SJSA1 (cell line): ENCODE data around the gene GIPR. TPM values are rescaled to one million over a fixed set of nuclear protein-coding genes. Genes with fewer than 3 reads are reported as not detected.
"Not testable (repeated sequence)": the region's sequence is repeated elsewhere in the genome, so short reads cannot be mapped to it uniquely, and the experiment has no call there.

ENCODE experiments used
- DNase-seq, 2 experiments: peaks; one replicate each; pipeline ENCODE4 v3.0.0-alpha.2; 2015 to 2020; ENCODE audit warnings: low spot score in 2 of 2, low read depth in 1 of 2
- H3K27ac ChIP-seq: fragments of 250-450 bp; sonication (Bioruptor Pico); 2 replicates; pipeline ENCODE4 v1.5.1; 2020; ENCODE audit warnings: mild to moderate bottlenecking, moderate library complexity
- H3K27me3 ChIP-seq: fragments of 250-450 bp; sonication (Bioruptor Pico); replicated peaks from 2 replicates; pipeline ENCODE4 v1.5.1; 2020; ENCODE audit warnings: mild to moderate bottlenecking, moderate library complexity
- H3K36me3 ChIP-seq: fragments of 250-450 bp; sonication (Bioruptor Pico); 2 replicates; pipeline ENCODE4 v1.5.1; 2020; ENCODE audit warnings: mild to moderate bottlenecking
- H3K4me1 ChIP-seq: fragments of 250-450 bp; sonication (Bioruptor Pico); replicated peaks from 2 replicates; pipeline ENCODE4 v1.6.1; 2021; ENCODE audit warnings: mild to moderate bottlenecking
- H3K4me3 ChIP-seq: fragments of 250-450 bp; sonication (Bioruptor Pico); 2 replicates; pipeline ENCODE4 v1.5.1; 2020; ENCODE audit warnings: mild to moderate bottlenecking
- H3K9me3 ChIP-seq: fragments of 250-450 bp; sonication (Bioruptor Pico); replicated peaks from 2 replicates; pipeline ENCODE4 v1.5.1; 2020; ENCODE audit warnings: mild to moderate bottlenecking
- total RNA-seq: library from RNA; depleted of rRNA; stranded (reverse); fragments of >200 nt; shearing (Covaris generic); gene quantifications from 2 replicates; pipeline ENCODE4 v1.2.3, GENCODE V29; 2014

The GIPR gene
- total RNA-seq, 1 experiment from 2014 or later: 2.1 TPM

DNA sequence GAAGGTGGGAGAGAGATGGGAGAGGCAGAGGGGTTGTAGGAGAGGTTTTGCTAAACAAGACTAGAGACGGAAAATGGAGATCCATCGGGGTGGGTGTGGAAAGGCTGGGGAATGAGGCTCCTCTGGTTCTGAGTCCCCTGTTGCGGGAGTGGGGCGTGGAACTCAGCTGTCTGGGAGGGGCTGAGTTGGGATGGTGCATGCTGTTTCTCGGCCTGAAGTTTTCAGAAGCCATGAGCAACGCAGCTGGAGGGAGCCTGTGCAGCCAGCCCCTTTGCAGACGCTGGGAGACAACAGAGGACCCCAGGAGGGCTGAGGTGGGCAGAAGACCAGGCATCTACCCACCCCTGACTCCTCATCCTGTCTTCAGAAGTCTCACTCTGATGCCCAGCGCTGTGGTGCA, 7.4 kb upstream of the GIPR start:
- no peaks in the 10 kb centered on the region for H3K9me3 ChIP-seq
- no peaks in the 10 kb centered on the region for H3K27me3 ChIP-seq
- no peaks in the 10 kb centered on the region for H3K36me3 ChIP-seq
- DNase-seq: no peak
- H3K4me1 ChIP-seq: no peaks in the 10 kb centered on the region
- H3K27ac ChIP-seq: no peak overlapping the region
- H3K4me3 ChIP-seq: no peak overlapping the region

DNA sequence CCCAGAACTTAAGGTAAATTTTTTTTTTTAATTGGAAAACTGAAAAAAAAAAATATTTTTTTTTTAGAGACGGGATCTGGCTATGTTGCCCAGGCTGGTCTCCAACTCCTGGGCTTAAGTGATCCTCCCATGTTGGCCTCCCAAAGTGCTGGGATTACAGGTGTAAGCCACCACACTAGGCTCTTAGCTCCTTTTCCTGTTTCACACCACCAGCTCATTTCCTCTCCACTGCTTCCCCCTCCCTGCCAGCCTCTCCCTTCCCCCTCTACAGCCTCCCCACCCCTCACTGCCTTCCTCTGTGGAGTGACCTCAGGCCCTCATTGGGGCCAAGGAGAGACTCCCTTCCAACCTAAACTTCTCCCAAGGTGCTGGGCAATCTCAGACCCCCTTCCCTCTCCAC, 4.2 kb upstream of the GIPR start:
- no peaks in the 10 kb centered on the region for H3K9me3 ChIP-seq
- H3K27ac ChIP-seq: no peak overlapping the region
- no peak overlapping the region for H3K4me3 ChIP-seq
- H3K4me1 ChIP-seq: peaks cover 11% of the 10 kb centered on the region
- DNase-seq: no peak
- H3K27me3 ChIP-seq: no peaks in the 10 kb centered on the region
- no peaks in the 10 kb centered on the region; the same call in 1 of the 2 replicates for H3K36me3 ChIP-seq

DNA sequence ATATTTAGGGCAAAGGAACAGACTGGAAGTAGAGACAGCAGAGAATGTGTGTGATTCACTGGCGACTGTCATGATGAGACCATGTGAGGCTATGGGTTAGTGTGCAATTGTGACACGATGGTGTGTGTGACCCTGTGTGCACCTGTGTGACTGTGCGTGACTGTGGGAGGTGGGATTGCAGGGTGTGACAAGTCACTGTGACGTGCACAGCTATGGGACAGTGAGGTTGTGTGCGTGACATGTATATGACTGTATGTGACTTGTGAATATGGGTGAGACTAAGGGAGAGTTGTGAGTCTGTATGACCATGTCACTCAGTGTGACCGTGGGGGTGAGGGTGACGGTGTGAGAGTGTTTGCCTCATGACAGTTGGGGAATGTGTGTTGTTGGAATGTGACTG, 3.4 kb upstream of the GIPR start:
- Histone ChIP-seq H3K36me3 (no peaks in the 10 kb centered on the region; the same call in 1 of the 2 replicates), H3K4me1 (peaks cover 18% of the 10 kb centered on the region), H3K4me3 (no peak overlapping the region), H3K9me3 (no peaks in the 10 kb centered on the region), H3K27ac (no peak overlapping the region), H3K27me3 (no peaks in the 10 kb centered on the region)
- no peak for DNase-seq

DNA sequence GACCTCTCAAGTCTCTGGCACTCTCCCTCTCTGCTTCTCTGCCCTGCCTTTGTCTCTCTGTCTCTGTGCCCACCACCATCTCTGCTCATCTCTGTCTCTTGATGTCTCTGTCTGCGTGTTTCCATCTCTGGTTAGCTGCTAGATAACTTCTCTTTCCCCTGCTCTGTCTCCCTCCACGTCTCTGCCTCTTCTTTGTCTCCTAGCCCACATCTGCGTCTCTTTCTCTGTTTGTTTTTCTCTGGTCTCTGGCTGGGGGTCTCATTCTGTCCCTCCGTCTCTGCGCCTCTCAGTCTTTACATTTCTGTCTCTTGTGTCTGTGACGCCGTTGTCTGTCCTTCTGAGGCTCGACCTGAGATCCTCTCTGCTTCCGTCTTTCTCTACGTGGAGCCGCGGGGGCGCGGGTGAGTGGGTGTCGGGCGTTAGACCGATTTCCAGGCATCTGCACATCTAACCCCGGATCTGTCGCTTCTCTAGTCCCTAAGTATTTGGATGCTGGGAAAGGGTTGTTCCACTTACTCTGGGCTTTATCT, 386 bp downstream of the GIPR start:
- peak in 1 of 2 experiments; percentile 20 for DNase-seq
- H3K9me3 ChIP-seq: no peaks in the 10 kb centered on the region
- H3K36me3 ChIP-seq: no peaks in the 10 kb centered on the region; the same call in 1 of the 2 replicates
- H3K27ac ChIP-seq: no peak overlapping the region
- H3K27me3 ChIP-seq: no peaks in the 10 kb centered on the region
- H3K4me1 ChIP-seq: peaks cover 18% of the 10 kb centered on the region
- peak overlapping the region; percentile 40 for H3K4me3 ChIP-seq

DNA sequence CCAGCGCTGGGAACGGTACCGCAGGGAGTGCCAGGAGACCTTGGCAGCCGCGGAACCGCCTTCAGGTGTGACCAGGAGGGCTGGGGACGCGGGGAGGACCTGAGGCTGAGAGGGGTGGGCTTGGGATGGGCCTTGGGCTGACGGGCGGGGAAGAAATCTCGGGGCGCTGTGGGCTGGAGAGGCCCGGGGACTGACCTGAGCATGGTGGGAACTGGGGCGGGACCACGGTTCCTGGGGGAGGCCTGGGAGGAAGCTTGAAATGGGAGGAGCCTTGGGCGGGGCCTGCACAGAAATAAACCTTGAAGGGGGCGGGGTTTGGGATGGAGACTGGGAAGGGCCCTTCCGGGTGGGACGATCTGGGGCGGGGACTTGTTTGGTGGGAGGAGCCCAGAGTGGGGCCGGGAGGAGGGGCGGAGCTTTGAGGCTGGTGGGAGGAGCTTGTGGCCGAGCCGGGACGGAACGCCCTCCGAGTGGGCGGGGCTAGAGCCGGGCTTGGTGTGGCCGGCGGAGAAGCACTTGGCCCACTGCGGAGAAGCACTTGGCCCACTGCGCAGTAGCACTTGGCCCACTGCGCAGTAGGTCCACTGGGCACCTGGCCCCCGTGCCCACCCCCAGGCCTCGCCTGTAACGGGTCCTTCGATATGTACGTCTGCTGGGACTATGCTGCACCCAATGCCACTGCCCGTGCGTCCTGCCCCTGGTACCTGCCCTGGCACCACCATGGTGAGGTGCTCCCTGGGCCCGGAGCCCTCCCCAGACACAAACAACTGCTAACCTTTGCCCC, 2.8 kb downstream of the GIPR start:
- H3K4me1 ChIP-seq: peaks cover 18% of the 10 kb centered on the region
- no peak overlapping the region for H3K27ac ChIP-seq
- no peaks in the 10 kb centered on the region for H3K27me3 ChIP-seq
- H3K4me3 ChIP-seq: no peak overlapping the region
- peak in 1 of 2 experiments; percentile 72 for DNase-seq
- no peaks in the 10 kb centered on the region for H3K9me3 ChIP-seq
- H3K36me3 ChIP-seq: no peaks in the 10 kb centered on the region; the same call in 1 of the 2 replicates

DNA sequence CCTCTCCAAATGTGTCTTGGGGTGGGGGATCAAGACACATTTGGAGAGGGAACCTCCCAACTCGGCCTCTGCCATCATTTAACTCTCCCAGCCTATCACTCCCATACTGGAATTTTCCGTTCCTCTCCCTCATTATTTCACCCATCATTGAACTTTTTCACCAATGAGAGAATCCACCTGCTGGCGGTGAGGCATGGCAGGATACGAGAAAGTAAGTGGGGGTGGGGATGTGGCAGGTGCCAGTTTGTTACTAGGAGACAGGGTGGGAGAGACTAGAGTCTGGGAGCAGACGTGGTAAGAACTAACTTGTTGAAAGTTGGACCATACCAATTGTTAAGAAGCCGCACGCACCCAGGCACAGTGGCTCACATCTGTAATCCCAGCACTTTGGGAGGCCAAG, 6.9 kb downstream of the GIPR start:
- no peak overlapping the region for H3K27ac ChIP-seq
- H3K27me3 ChIP-seq: no peaks in the 10 kb centered on the region
- no peaks in the 10 kb centered on the region for H3K36me3 ChIP-seq
- no peaks in the 10 kb centered on the region for H3K4me1 ChIP-seq
- no peak overlapping the region for H3K4me3 ChIP-seq
- no peaks in the 10 kb centered on the region for H3K9me3 ChIP-seq
- no peak for DNase-seq

DNA sequence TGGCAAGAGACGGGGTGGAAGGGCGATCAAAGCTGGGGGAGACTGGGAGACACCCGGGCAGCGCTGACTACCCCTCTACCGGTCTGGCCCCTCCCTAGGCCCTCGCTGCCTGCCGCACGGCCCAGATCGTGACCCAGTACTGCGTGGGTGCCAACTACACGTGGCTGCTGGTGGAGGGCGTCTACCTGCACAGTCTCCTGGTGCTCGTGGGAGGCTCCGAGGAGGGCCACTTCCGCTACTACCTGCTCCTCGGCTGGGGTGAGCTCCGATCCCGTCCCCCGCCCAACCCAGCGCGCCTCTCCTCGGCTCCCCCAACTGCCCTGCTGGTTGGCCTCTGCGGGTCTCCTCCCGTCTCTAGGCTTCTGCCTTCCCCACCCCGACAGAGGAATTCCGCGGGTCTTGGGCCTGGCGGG, 8.8 kb downstream of the GIPR start:
- peaks cover 9% of the 10 kb centered on the region for H3K4me1 ChIP-seq

DNA sequence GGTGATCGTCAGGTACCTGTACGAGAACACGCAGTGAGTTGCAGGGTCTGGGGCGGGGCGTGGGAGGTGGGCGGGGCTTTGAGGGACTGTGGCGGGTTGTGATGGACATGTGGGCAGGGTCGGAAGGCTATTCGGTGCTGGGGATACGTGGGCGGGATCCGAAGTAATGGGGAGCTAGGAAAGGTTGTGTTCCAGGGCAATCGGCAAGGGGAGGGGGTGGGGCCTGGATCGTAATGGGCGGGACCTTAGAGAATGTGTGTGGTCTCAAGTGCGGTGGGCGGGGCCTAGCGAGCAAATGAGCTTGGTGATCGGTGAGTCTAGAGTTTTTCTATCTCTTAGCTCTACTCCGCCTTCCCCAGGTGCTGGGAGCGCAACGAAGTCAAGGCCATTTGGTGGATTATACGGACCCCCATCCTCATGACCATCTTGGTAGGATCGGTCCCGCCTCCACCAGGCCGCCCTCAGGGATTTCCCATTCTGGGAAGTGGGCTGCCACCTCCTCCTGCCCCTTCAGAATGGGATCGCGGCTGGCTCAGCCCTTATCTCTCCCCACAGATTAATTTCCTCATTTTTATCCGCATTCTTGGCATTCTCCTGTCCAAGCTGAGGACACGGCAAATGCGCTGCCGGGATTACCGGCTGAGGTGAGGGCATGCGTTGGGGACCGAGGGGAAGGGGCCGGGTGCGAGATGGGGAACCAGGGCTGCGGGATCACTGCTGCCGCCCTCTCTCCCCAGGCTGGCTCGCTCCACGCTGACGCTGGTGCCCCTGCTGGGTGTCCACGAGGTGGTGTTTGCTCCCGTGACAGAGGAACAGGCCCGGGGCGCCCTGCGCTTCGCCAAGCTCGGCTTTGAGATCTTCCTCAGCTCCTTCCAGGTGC, 9.6 kb downstream of the GIPR start:
- H3K9me3 ChIP-seq: no peaks in the 10 kb centered on the region
- H3K27ac ChIP-seq: no peak overlapping the region
- peaks cover 9% of the 10 kb centered on the region for H3K4me1 ChIP-seq
- H3K36me3 ChIP-seq: no peaks in the 10 kb centered on the region
- peak in 1 of 2 experiments; percentile 56 for DNase-seq
- no peaks in the 10 kb centered on the region for H3K27me3 ChIP-seq
- H3K4me3 ChIP-seq: no peak overlapping the region

More for the DNA sequence above, 8.8 kb downstream of the GIPR start:
- Histone ChIP-seq H3K9me3 (no peaks in the 10 kb centered on the region), H3K27me3 (no peaks in the 10 kb centered on the region), H3K36me3 (no peaks in the 10 kb centered on the region), H3K4me3 (no peak overlapping the region), H3K27ac (no peak overlapping the region)
- DNase-seq: no peak

DNA sequence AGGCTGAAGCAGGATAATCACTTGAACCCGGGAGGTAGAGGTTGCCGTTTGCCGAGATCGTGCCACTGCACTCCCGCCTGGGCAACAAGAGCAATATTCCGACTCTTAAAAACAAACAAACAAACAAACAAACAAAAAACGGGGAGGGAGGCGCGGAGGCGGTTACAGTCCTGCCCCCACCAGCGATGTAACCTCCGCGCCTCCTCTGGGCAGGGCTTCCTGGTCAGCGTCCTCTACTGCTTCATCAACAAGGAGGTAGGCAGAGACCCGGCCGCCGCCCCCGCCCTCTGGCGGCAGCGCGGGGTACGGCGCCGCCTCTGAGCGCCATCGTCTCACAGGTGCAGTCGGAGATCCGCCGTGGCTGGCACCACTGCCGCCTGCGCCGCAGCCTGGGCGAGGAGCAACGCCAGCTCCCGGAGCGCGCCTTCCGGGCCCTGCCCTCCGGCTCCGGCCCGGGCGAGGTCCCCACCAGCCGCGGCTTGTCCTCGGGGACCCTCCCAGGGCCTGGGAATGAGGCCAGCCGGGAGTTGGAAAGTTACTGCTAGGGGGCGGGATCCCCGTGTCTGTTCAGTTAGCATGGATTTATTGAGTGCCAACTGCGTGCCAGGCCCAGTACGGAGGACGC, 13.5 kb downstream of the GIPR start:
- peak overlapping the region; percentile 22 for H3K4me3 ChIP-seq
- no peaks in the 10 kb centered on the region for H3K27me3 ChIP-seq
- no peak overlapping the region for H3K27ac ChIP-seq
- H3K9me3 ChIP-seq: no peaks in the 10 kb centered on the region
- peaks cover 9% of the 10 kb centered on the region for H3K4me1 ChIP-seq
- peak; percentile 81 to 84 for DNase-seq
- peaks cover 17% of the 10 kb centered on the region for H3K36me3 ChIP-seq

DNA sequence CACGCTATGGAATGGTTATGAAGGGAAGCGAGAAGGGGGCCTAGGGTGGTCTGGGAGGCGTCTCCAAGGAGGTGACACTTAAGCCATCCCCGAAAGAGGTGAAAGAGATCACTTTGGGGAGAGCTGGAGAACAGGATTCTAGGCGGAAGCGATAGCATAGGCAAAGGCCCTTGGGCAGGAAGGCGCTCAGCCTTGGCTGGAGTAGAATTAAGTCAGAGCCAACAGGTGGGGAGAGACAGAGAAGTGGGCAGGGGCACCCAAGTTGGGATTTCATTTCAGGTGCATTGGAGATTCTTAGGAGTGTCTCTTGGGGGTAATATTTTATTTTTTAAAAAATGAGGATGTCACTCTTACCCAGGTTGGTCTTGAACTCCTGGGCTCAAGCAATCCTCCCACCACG, 14.1 kb downstream of the GIPR start:
- no peak overlapping the region for H3K27ac ChIP-seq
- H3K36me3 ChIP-seq: peaks cover 23% of the 10 kb centered on the region
- no peak for DNase-seq
- peaks cover 9% of the 10 kb centered on the region for H3K4me1 ChIP-seq
- H3K4me3 ChIP-seq: no peak overlapping the region
- H3K27me3 ChIP-seq: no peaks in the 10 kb centered on the region
- no peaks in the 10 kb centered on the region for H3K9me3 ChIP-seq

DNA sequence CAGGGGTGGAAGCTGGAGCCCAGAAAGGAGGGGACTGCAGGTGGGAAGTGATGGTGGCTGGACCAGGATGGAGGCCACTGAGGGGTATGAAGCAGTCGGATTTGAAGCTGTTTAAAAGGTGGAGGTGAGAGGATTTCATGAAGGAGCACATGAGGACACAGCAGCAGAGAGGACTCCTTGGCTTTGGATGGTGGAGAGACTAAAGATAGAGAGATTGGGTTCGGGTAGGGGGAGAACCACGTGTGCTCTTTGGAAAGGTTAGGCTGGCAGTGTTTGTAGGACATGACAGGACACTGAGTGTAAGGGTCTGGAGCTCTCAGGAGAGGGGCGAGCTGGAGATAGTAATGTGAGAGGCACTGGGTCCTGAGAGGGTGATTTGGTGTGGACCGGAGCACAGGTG, 14.9 kb downstream of the GIPR start:
- Histone ChIP-seq H3K27me3 (no peaks in the 10 kb centered on the region), H3K4me3 (no peak overlapping the region), H3K27ac (no peak overlapping the region), H3K9me3 (no peaks in the 10 kb centered on the region), H3K4me1 (peaks cover 9% of the 10 kb centered on the region), H3K36me3 (peaks cover 31% of the 10 kb centered on the region)
- DNase-seq: no peak

DNA sequence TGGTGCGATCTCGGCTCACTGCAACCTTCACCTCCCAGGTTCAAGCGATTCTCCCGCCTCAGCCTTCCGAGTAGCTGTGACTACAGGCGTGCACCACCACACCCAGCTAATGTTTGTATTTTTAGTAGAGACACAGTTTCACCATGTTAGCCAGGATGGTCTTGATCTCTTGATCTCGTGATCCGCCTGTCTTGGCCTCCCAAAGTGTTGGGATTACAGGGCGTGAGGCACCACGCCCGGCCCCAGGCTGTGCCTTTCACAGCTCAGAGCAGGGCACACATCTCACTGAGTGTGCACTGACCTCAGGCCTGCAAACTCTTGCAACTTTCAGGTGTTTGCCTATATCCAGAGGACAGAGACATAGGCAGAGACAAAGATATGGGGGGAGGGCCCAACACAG, 17.0 kb downstream of the GIPR start:
- H3K36me3 ChIP-seq: peaks cover 48% of the 10 kb centered on the region
- not testable (repeated sequence) for H3K27me3 ChIP-seq, H3K4me3 ChIP-seq, H3K9me3 ChIP-seq, H3K27ac ChIP-seq, DNase-seq, H3K4me1 ChIP-seq

DNA sequence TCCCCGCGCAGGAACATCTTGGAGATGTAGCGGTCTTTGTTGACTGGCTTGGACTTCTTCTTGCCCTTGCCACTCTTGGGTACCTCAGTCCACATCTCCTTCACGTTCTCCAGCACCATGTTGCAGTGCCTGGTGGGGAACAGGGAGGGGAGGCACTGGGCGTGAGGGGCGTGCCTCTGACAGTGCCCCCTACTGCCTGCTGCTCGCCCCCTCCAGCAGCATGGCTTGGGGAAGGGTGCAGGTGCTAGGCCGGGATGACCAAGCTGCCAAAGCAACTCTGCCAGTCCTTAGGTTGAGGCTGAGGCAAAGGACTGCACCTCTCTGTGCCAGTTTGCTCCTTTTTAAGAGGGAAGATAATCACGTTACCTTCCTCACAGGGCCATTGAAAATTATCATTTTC, 19.6 kb downstream of the GIPR start:
- peaks cover 4% of the 10 kb centered on the region; the same call in 1 of the 2 replicates for H3K4me1 ChIP-seq
- no peak overlapping the region for H3K4me3 ChIP-seq
- H3K9me3 ChIP-seq: no peaks in the 10 kb centered on the region
- H3K27ac ChIP-seq: no peak overlapping the region
- no peak for DNase-seq
- H3K36me3 ChIP-seq: peaks cover 48% of the 10 kb centered on the region
- H3K27me3 ChIP-seq: no peaks in the 10 kb centered on the region
